Smooth muscle cell (in vitro differentiated cells): Measurements from ENCODE around the gene DMKN. TPM values are rescaled to one million over a fixed set of nuclear protein-coding genes. Genes with fewer than 3 reads are reported as not detected.

ENCODE experiments used
- DNase-seq: peaks from one replicate; lab custom pipeline; 2025; ENCODE audit not compliant: unreplicated experiment; lab: John Stamatoyannopoulos, UW
- H2AFZ ChIP-seq: fragments of 200-600 bp; sonication (generic); 2 replicates; pipeline ENCODE4 v1.6.0; 2016; ENCODE audit warnings: antibody characterized with exemption, low read depth, mild to moderate bottlenecking
- H3F3A ChIP-seq: fragments of 200-600 bp; sonication (generic); 2 replicates; pipeline ENCODE4 v1.6.0; 2017; ENCODE audit warnings: antibody characterized with exemption, low read depth
- H3K27ac ChIP-seq: fragments of 200-600 bp; sonication (generic); 2 replicates; pipeline ENCODE4 v1.5.1; 2016; ENCODE audit warnings: low read depth, mild to moderate bottlenecking
- H3K27me3 ChIP-seq: fragments of 200-600 bp; sonication (generic); 2 replicates; pipeline ENCODE4 v1.6.1; 2016; ENCODE audit warnings: low read depth, mild to moderate bottlenecking
- H3K36me3 ChIP-seq: fragments of 200-600 bp; sonication (generic); 2 replicates; pipeline ENCODE4 v1.5.1; 2016; ENCODE audit warnings: low read depth
- H3K4me1 ChIP-seq: fragments of 200-600 bp; sonication (generic); 2 replicates; pipeline ENCODE4 v1.5.1; 2016; ENCODE audit warnings: low read depth
- H3K4me2 ChIP-seq: fragments of 200-600 bp; sonication (generic); 2 replicates; pipeline ENCODE4 v1.6.0; 2016; ENCODE audit warnings: mild to moderate bottlenecking
- H3K4me3 ChIP-seq: fragments of 200-600 bp; sonication (generic); 2 replicates; pipeline ENCODE4 v1.5.1; 2016; ENCODE audit warnings: mild to moderate bottlenecking
- H3K79me2 ChIP-seq: fragments of 200-600 bp; sonication (generic); 2 replicates; pipeline ENCODE4 v1.6.0; 2016; ENCODE audit warnings: low read depth, mild to moderate bottlenecking
- H3K9ac ChIP-seq: fragments of 200-600 bp; sonication (generic); 2 replicates; pipeline ENCODE4 v1.6.0; 2016; ENCODE audit warnings: low read depth
- H3K9me3 ChIP-seq: fragments of 200-600 bp; sonication (generic); replicated peaks from 2 replicates; pipeline ENCODE4 v1.5.1; 2016; ENCODE audit warnings: low read depth
- H4K20me1 ChIP-seq: fragments of 200-600 bp; sonication (generic); 2 replicates; pipeline ENCODE4 v1.6.0; 2016; ENCODE audit warnings: low read depth
- WGBS: methylation state at CpG from one replicate; pipeline ENCODE4 v1.1.7; 2016; ENCODE audit warnings: low lambda C conversion rate; 5-methylcytosine and 5-hydroxymethylcytosine counted together
- polyA plus RNA-seq: library from polyadenylated mRNA; unstranded; fragments of >200 nt; fragmentation: Nextera tagmentation; extraction: Ambion mirVana; gene quantifications from 2 replicates; pipeline ENCODE4 v1.2.1, GENCODE V29; 2016
- total RNA-seq: library from RNA; depleted of rRNA; stranded (reverse); fragments of >200 nt; gene quantifications from 2 replicates; pipeline ENCODE4 v1.2.3, GENCODE V29; 2014
- TF ChIP-seq, protein P1 (sequence below): fragments of 200-600 bp; sonication (generic); IDR thresholded peaks from 2 replicates; pipeline ENCODE4 v1.5.1; 2017; ENCODE audit warnings: borderline replicate concordance, mild to moderate bottlenecking, antibody characterized with exemption; ENCODE audit not compliant: insufficient read depth, poor library complexity, severe bottlenecking

Gene DMKN
- total and polyA plus RNA-seq, 2 experiments from 2014 or later: 31.2 to 132 TPM

- H3K4me2 ChIP-seq: no peak overlapping the region
These were observed 47.2 kb upstream of the DMKN start for GRCh38 chr19:35560677-35561076.

DNA sequence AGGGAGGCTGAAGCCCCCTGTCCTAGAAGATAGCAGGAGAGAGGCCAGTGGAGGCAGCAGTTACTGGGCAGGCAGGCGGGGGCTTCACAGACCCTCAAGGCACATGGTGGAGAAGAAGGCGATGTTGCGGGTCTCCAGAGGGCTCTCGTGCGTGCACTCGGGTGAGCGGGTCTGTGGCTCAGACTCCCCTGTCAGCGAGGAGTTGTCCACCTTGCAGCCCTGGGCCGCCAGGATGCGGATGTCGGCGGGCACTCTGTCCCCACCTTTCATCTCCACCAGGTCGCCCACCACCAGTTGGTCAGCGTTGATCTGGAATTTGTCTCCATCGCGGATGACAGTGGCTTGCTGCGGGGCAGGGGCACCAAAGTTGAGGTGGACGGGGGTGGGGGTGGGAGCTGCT is 46.8 kb upstream of the DMKN start:
- H3F3A ChIP-seq: no peaks in the 10 kb centered on the region
- H3K27me3 ChIP-seq: peaks cover 54% of the 10 kb centered on the region
- no peaks in the 10 kb centered on the region for H3K36me3 ChIP-seq
- H3K9ac ChIP-seq: no peak overlapping the region
- DNase-seq: no peak
- TF ChIP-seq, protein P1, sequence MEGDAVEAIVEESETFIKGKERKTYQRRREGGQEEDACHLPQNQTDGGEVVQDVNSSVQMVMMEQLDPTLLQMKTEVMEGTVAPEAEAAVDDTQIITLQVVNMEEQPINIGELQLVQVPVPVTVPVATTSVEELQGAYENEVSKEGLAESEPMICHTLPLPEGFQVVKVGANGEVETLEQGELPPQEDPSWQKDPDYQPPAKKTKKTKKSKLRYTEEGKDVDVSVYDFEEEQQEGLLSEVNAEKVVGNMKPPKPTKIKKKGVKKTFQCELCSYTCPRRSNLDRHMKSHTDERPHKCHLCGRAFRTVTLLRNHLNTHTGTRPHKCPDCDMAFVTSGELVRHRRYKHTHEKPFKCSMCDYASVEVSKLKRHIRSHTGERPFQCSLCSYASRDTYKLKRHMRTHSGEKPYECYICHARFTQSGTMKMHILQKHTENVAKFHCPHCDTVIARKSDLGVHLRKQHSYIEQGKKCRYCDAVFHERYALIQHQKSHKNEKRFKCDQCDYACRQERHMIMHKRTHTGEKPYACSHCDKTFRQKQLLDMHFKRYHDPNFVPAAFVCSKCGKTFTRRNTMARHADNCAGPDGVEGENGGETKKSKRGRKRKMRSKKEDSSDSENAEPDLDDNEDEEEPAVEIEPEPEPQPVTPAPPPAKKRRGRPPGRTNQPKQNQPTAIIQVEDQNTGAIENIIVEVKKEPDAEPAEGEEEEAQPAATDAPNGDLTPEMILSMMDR: no peak
- no peak overlapping the region for H3K27ac ChIP-seq
- no peak overlapping the region for H3K4me2 ChIP-seq
- no peaks in the 10 kb centered on the region for H4K20me1 ChIP-seq
- H3K79me2 ChIP-seq: no peaks in the 10 kb centered on the region
- H3K9me3 ChIP-seq: no peaks in the 10 kb centered on the region
- WGBS: 96% methylated on average over 14 of the region's 18 CpGs
- peaks cover 3% of the 10 kb centered on the region for H3K4me1 ChIP-seq
- H2AFZ ChIP-seq: no peak overlapping the region
- no peak overlapping the region for H3K4me3 ChIP-seq

More at GRCh38 chr19:35560677-35561076, 47.2 kb upstream of the DMKN start:
- Histone ChIP-seq H3K9ac (no peak overlapping the region), H3K4me1 (peaks cover 3% of the 10 kb centered on the region), H3K9me3 (no peaks in the 10 kb centered on the region), H4K20me1 (no peaks in the 10 kb centered on the region), H3K27ac (no peak overlapping the region), H3F3A (no peaks in the 10 kb centered on the region), H2AFZ (no peak overlapping the region), H3K4me3 (no peak overlapping the region), H3K36me3 (no peaks in the 10 kb centered on the region), H3K27me3 (peaks cover 54% of the 10 kb centered on the region), H3K79me2 (no peaks in the 10 kb centered on the region)
- DNase-seq: no peak
- TF ChIP-seq, protein P1: no peak
- WGBS: 85% methylated on average over 5 of the region's 6 CpGs

DNA sequence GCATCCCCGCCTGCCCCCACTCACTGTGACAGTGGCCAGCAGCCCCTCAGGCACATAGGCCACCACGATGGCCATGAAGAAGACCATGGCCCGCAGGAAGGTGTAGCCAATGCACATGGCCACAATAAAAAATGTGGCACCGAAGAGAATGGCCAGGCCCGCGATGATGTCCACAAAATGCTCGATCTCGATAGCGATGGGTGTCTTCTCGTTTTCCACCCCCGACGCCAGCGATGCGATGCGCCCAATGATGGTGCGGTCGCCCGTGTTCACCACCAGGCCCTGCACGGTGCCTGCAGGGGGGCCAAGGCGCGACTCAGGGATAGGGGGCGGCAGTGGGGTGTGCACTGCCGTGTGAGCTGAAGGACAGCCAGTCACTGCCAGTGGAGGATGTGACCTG is 46.3 kb upstream of the DMKN start:
- H3F3A ChIP-seq: no peaks in the 10 kb centered on the region
- H3K4me2 ChIP-seq: no peak overlapping the region
- H2AFZ ChIP-seq: no peak overlapping the region
- no peaks in the 10 kb centered on the region for H3K79me2 ChIP-seq
- H3K27me3 ChIP-seq: peaks cover 54% of the 10 kb centered on the region
- no peaks in the 10 kb centered on the region for H3K36me3 ChIP-seq
- H3K9me3 ChIP-seq: no peaks in the 10 kb centered on the region
- no peak overlapping the region for H3K9ac ChIP-seq
- no peaks in the 10 kb centered on the region for H4K20me1 ChIP-seq
- no peak for DNase-seq
- H3K27ac ChIP-seq: no peak overlapping the region
- 90% methylated on average over 23 of the region's 23 CpGs for WGBS
- H3K4me3 ChIP-seq: no peak overlapping the region
- H3K4me1 ChIP-seq: peaks cover 3% of the 10 kb centered on the region
- TF ChIP-seq, protein P1: no peak

- no peaks in the 10 kb centered on the region for H3K79me2 ChIP-seq
- WGBS: 87% methylated on average over 11 of the region's 11 CpGs
- H3K9ac ChIP-seq: no peak overlapping the region
- H2AFZ ChIP-seq: no peak overlapping the region
- H3K4me3 ChIP-seq: no peak overlapping the region
- H4K20me1 ChIP-seq: no peaks in the 10 kb centered on the region
- TF ChIP-seq, protein P1: no peak
- H3K27me3 ChIP-seq: peaks cover 54% of the 10 kb centered on the region
- H3K4me2 ChIP-seq: no peak overlapping the region
- DNase-seq: no peak
- no peaks in the 10 kb centered on the region for H3K36me3 ChIP-seq
- no peak overlapping the region for H3K27ac ChIP-seq
- peaks cover 3% of the 10 kb centered on the region for H3K4me1 ChIP-seq
- no peaks in the 10 kb centered on the region for H3F3A ChIP-seq
- no peaks in the 10 kb centered on the region for H3K9me3 ChIP-seq
These were observed 45.8 kb upstream of the DMKN start for GRCh38 chr19:35559281-35559659.
